Hepatocyte (in vitro differentiated cells): ENCODE results near the gene NPL.

ENCODE experiments used
- EZH2 ChIP-seq: fragments of 200-600 bp; sonication (generic); IDR thresholded peaks from 2 replicates; pipeline ENCODE4 v1.6.1; 2016; ENCODE audit warnings: antibody characterized with exemption, mild to moderate bottlenecking, borderline replicate concordance
- EZH2phosphoT487 ChIP-seq: fragments of 200-600 bp; sonication (generic); IDR thresholded peaks from one replicate; pipeline ENCODE4 v1.6.1; 2018; ENCODE audit warnings: antibody characterized with exemption, mild to moderate bottlenecking, low read depth, moderate library complexity; ENCODE audit not compliant: unreplicated experiment, severe bottlenecking
- TF ChIP-seq, protein P1 (sequence below): fragments of 200-600 bp; sonication (generic); IDR thresholded peaks from 2 replicates; pipeline ENCODE4 v1.5.1; 2016; ENCODE audit warnings: antibody characterized with exemption, mild to moderate bottlenecking; ENCODE audit not compliant: poor library complexity

DNA sequence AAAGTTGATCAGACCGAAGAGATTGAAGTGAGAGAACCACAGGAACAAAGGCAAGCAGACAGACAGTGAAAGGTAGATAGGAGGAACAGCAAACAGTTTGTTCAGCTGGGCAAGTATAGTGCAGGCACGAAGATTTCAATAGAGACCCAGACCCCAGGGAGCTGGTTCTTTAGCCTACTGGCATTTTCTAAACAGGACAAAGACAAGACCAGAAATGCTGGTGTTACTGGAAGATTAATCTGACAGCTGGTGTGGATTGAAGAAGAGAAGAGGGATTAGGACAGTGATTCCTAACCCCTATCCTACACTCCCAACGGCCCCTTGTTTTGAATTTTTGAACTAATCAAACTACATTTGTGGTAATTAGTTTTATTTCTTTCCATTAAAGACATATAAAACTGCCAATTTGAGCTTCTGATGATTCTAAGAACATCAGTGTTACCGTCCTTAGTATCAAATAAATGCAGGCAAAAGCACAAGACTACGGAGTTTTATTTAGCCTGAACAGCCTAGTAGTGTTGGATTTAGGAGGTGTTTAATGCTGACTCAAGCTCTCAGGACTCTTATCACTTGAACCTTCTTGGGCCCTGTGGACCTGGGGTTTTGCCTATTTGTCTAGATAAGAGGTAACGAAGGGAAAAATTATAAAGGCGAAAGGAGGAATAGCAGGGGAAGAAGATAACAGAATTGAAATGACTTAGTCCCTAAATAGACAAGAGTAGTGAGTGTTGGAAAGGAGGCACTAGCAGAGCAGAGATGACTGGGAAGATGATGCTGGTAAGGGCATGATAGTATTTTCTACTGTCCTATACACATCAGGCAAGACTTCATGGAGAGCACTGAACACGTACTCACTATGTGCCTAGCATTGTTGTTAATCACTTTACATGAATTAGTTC lies 2.0 kb downstream of the NPL start:
- TF ChIP-seq, protein P1, sequence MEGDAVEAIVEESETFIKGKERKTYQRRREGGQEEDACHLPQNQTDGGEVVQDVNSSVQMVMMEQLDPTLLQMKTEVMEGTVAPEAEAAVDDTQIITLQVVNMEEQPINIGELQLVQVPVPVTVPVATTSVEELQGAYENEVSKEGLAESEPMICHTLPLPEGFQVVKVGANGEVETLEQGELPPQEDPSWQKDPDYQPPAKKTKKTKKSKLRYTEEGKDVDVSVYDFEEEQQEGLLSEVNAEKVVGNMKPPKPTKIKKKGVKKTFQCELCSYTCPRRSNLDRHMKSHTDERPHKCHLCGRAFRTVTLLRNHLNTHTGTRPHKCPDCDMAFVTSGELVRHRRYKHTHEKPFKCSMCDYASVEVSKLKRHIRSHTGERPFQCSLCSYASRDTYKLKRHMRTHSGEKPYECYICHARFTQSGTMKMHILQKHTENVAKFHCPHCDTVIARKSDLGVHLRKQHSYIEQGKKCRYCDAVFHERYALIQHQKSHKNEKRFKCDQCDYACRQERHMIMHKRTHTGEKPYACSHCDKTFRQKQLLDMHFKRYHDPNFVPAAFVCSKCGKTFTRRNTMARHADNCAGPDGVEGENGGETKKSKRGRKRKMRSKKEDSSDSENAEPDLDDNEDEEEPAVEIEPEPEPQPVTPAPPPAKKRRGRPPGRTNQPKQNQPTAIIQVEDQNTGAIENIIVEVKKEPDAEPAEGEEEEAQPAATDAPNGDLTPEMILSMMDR: no peak
- TF ChIP-seq EZH2phosphoT487: no peak
- no peak for TF ChIP-seq EZH2
